GM10847 (cell line): ENCODE data around the gene RBFOX2.

Experiments used
- POLR2A ChIP-seq: IDR thresholded peaks from 2 replicates; pipeline ENCODE4 v1.6.1; 2011; ENCODE audit not compliant: insufficient read length; ENCODE audit errors: extremely low read depth

Gene RBFOX2

DNA sequence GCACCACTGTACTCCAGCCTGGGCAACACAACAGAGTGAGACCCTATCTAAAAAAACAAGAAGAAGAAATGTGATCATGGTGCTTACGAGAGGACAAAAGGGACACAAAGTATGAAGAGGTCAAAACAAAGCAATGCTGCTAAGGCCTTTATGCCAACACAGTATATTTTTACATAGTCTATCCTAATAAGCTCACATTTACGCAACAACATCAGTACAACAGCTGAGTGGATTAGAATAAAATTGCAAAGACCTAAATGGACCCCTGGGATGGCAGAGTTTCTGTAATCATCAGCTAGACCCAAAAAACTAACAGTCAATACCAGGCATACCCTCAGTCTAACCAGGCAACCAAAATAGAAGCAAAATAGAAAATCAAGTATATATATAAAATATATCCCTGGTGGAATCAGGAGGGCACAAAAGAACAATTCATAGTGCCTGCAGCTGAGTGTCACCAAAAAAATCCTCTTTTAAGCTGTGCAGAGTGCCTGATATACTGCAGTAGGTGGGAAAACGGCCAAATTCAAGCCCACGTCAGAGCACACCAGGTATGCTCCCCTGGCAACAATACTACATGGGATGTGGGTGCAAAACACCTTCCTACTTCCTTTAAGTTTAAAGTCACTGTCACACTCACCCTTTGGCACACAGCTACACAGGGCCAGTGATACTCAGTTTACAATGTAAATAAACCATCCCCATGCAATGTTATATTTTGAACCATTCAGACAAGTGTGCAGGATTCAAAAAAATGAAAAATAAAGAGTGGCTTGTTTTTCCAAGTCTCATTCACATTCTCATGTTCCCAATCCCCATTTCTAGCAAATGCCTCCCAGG, 57.8 kb downstream of the RBFOX2 start:
- no peak for TF ChIP-seq POLR2A

DNA sequence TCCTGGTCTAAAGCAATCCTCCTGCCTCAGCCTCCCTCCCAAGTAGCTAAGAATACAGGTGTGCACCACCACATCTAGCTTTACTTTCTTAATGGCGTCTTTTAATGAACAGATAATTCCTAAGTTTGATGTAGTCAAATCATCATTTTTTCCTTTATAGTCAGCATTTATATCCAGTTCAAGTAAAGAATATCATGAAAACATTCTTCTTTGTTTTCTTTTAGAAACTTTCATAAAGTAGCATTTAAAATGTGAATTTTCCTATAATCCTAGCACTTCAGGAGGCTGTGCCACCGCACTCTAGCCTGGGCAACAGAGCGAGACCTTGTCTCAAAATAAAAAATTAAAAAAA, 61.6 kb downstream of the RBFOX2 start:
- no peak for TF ChIP-seq POLR2A

DNA sequence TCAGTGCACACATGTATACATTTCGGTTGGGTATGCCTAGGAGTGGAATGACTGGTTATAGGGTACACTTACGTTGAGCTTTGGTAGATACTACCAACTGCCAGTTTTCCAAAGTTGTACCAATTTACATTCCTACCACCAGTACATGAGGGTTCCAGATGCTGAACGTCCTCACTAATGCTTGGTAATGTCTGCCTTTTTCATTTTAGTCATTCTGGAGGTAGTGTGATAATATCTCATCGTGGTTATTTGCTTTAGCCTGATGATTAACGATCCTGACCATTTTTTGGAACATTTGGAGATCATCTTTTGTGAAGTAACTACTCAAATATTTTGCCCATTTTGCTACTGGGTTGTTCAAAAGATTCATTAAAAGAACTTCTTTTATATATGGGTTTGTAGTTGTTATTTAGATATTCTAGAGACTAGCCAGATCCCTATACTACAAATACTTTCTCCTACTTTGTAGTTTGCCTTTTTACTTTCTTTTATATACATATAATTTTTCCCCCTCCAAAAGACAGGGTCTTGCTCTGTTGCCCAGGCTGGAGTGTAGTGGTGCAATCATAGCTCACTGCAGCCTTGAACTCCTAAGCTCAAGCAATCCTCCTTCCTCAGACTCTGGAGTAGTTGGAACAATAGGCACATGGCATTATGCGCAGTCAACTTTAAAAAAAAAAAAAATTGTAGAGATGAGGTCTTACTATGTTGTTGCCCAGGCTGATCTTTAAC, 62.1 kb downstream of the RBFOX2 start:
- TF ChIP-seq POLR2A = no peak

DNA sequence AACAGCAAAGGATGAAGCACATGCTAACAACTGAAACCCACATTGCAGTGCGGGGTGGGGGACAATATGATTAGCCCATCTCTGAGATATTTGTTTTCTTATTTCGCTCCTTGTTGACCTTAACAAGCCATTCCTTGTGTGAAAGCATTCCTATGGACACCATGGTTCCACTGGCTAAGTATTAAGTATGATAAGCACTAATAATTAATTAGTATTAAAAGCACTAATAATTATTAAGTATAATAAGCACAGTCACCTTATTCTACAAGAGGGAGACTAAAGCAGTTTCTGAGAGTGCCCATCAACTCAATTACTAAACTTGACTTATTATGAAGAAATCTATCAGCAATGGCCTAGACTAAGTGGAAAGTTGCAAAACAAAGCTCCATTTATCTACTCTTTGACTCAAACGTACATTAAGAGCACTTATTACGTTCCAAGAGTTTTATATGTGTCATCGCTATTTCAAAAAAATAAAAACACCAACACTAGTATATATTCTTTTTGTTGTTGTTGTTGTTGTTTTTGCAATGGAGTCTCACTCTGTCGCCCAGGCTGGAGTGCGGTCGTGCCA, 65.3 kb downstream of the RBFOX2 start:
- TF ChIP-seq POLR2A = no peak

DNA sequence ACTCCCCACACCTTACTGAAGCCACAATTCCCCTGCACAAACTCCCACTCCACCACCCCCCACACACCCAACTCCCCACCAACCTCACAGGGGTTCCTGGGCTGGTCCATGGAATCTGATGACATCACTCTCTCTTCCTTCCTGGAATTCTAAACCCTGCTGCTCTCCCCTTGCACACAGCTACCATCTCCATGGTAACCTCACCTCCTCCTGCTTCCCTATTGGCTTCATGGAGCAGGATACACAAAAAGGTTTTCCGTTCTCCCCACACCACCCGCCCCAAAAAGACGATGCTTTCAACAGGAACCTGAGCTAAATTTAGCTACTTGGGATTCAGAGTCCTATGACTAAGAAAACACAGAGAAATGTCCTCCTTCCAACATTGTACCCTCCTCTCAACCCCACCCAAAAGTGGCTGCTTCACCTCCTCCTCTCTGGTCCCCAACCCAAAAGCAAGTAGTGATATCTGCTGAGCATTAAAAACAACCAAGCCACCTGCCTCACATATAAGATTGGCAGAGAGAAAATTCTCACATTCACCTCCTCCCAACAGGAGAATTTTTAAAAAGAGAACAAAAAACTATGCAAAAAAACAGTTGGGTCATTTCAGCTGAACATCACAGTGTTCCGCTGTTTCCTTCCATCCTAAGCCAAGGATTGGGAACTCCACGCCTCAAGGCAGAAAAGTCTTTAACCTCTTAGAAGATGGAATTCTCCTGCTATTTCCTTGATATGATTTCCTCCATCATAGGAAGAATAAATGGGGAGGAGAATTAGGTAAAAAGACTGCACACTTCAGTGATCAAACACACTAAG, 66.9 kb downstream of the RBFOX2 start:
- TF ChIP-seq POLR2A = no peak

DNA sequence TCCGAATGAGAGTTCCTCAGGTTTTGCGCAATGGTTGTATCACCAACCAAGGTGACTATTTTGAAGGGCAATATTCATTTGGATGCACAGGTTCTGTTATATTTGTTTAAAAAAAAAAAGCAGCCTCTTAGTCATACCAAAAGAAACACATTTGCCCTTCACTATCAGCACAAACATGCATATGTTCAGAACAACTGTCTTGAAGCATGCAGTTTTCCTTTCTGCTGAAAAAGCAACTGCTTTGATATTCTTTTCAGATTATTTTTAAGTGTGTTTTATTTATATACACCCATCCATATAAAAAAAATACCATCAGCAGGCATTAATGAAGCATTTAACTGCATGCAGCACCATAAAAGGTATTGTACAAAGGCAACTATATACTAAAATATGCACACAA, 67.8 kb downstream of the RBFOX2 start:
- no peak for TF ChIP-seq POLR2A

DNA sequence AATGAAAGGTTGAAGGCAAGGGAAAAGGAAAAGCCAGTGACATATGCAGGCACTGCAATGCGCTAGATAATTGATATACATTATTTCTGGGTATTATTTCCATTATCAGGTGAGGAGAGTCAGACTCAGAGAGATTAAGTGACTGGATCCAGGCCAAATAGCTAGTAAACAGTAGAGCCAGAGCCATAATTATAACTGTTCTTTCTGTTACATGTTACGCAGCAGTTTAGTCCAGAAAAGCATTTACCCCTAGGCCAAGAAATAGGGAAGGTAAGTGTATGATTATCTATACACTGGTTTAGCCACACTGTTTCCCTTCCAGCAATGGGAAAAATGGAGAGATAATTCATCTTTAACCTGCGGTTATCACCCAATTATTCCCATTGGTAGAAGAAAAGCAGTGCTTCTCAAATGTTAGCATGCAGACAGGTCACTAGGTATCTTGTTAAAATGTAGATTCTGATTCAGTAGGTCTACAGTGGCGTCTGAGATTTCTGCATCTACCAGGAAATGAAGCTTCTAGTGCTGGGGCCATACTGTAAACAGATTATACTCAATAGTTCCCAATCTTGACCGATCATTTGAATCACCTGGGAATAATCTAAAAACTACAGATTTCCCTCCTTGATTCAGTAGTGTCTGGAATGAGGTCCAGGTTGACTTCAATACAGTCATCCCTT, 69.4 kb downstream of the RBFOX2 start:
- no peak for TF ChIP-seq POLR2A

DNA sequence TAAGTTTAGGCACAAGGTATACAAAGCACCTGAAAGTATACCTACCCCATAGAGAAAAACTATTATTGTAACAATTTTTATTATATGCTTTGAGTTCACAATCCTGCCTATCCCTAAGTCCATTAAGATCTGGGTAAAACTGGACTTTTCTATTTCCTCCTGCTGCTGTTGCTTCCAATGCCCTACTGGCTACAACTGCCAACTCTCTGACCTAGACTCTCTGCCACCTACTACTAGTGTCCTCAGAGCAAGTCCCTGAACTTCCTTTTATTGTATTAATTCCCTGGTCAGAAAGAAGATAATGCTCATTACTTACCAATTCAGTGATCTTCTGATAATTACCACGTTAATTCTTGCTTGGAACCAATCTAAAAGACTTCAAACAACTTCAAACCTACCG, 70.3 kb downstream of the RBFOX2 start:
- no peak for TF ChIP-seq POLR2A

DNA sequence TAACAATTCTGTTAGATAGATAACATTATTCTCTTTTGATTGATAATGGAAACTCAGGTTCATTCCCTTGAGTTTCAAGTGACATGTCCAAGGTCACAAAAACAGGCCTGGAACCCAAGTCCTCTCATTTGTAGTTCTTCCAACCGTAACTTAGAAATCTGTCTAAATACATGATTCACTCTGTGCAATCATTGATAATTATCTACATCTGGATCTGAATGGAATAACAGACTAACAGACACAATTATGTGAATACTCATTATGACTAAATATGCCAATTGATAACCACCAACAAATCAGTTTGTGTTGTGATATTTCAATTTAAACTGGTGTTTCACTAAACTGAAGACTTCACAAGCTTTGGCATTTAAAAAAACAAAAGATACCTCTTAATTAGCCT, 71.0 kb downstream of the RBFOX2 start:
- TF ChIP-seq POLR2A = no peak

DNA sequence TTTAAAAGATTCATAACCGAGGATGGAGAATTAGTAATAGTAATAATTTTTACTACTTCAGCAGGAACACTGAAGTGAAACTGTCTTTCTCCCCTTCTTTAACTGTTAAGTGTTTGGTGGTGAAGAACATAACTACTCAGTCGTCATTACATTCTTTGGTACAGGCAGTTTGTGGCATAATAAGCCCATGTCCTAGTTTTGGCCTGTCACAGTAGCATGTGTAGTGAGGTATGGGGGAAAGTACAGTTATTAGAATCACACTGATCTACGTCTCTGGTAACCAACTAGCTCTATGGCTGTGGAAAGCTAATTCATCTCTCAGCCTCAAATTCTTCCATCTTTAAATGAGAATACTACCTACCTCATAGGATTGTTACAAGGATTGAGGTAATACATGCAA, 71.8 kb downstream of the RBFOX2 start:
- TF ChIP-seq POLR2A = no peak

DNA sequence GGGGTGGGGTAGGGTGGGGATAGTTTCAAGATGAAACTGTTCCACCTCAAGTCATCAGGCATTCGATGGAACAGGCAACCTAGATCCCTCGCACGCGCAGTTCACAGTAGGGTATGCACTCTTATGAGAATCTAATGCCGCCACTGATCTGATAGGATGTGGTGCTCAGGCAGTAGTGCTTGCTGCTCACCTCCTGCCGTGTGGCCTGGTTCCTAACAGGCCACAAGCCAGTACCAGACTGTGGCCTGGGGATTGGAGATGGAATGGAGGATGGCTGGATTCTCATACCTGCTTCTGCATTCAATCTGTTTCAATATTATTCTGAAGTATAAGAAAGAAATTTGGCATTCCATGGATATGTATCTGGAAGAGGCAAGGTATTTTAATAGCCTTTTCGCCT, 73.1 kb downstream of the RBFOX2 start:
- TF ChIP-seq POLR2A = no peak

DNA sequence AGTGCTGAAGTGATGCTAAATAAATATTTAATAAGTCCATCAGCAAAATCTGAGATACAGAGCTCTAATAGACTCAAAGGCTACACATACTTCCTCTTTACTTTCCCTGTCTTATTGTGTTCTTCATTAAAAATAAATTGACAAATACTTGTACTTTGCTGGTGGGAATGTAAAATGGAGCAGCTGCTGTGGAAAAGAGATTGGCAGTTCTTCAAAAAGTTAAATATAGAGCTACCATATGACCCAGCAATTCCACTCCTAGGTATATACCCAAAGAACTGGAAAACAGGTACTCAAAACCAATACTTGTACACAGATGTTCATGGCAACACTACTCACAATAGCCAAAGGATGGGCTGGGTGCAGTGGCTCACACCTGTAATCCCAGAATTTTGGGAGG, 76.0 kb downstream of the RBFOX2 start:
- no peak for TF ChIP-seq POLR2A

DNA sequence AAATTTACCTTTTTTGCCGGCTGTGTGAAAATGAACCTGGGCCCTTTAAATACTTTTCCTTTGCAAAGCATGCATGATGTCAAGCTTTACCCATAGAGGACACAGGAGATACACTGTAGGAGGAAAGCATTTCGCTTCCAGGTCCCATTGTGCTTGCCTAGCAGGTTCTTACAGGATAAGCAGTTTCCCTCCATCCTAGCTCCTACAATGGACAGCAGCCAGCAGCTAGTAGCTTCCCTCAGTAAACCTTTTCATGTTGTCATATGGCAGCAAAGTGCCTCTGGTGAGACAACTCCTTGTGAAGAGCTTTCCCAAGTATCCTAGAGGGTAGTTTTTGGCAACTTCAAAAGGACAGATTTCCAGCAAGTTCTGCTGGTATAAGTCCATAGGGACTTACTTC, 78.4 kb downstream of the RBFOX2 start:
- TF ChIP-seq POLR2A = no peak

DNA sequence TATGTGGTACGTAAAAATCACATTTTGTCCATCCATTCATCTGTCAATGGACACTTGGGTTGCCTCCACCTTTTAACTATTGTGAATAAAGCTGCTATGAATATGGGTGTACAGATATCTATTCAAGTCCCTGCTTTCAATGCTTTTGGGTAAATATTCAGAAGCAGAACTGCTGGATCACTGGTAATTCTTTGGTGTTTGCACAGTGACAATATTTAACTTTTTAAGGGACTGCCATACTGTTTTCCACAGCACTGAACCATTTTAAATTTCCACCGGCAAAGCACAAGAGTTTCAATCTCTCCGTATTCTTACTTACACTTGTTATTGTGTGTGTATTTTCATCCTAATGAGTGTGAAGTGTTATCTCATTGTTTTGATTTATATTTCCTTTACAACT, 79.4 kb downstream of the RBFOX2 start:
- no peak for TF ChIP-seq POLR2A
